HG02885 (cell line): Measurements from ENCODE around the gene RIN1.
"Not testable (repeated sequence)": the region's sequence is repeated elsewhere in the genome, so short reads cannot be mapped to it uniquely, and the experiment has no call there.

Experiments
- ATAC-seq: cut with Tn5 transposase; IDR thresholded peaks from one replicate; pipeline ENCODE4 v1.9.1; 2021; ENCODE audit warnings: mild to moderate bottlenecking; ENCODE audit not compliant: unreplicated experiment, poor library complexity

RIN1 gene

DNA sequence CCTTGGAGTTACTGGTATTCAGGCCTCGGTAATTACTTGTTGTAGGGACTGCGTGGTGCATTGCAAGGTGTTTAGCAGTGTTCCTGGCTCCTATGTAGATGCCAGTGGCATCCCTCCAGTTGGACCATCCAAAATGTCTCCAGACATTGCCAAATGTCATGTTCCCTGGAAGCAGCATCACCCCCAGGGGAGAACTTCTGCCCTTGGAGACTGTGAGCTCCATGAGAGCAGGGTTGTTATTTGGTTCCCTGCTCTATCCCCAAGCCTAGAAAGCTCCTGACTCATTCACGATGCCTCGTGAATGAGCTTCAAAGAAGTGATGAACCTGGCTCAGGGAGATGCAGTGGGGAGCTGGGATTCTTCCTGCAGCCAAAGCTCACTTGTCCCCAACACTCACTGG lies 14.6 kb downstream of the RIN1 start:
- no peak for ATAC-seq

DNA sequence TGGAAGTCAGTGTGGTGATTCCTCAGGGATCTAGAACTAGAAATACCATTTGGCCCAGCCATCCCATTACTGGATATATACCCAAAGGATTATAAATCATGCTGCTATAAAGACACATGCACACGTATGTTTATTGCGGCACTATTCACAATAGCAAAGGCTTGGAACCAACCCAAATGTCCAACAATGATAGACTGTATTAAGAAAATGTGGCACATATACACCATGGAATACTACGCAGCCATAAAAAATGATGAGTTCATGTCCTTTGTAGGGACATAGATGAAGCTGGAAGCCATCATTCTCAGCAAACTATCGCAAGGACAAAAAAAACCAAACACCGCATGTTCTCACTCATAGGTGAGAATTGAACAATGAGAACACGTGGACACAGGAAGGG lies 15.5 kb downstream of the RIN1 start:
- not testable (repeated sequence) for ATAC-seq

DNA sequence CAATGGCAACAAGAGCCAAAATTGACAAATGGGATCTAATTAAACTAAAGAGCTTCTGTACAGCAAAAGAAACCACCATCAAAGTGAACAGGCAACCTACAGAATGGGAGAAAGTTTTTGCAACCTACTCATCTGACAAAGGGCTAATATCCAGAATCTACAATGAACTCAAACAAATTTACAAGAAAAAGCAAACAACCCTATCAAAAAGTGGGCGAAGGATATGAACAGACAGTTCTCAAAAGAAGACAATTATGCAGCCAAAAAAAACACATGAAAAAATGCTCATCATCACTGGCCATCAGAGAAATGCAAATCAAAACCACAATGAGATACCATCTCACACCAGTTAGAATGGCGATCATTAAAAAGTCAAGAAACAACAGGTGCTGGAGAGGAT lies 15.9 kb downstream of the RIN1 start:
- not testable (repeated sequence) for ATAC-seq

DNA sequence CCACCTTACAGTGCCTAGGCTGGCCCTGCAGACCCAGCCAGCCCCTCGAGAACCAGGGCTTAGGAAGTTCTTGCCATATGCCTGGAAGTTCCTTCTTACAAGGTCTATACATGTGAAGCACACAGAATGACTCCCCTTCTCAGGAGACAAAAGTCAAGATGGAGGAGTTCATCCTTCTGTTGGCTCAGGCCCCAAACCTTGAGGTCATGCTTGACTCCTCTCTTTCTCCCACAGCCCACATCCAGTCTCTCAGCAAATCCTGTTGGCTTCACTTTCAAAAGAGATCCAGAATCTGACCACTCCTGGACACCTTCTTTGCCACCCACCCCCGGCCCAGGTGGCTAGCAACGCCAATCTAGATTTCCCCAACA lies 17.6 kb downstream of the RIN1 start:
- no peak for ATAC-seq

DNA sequence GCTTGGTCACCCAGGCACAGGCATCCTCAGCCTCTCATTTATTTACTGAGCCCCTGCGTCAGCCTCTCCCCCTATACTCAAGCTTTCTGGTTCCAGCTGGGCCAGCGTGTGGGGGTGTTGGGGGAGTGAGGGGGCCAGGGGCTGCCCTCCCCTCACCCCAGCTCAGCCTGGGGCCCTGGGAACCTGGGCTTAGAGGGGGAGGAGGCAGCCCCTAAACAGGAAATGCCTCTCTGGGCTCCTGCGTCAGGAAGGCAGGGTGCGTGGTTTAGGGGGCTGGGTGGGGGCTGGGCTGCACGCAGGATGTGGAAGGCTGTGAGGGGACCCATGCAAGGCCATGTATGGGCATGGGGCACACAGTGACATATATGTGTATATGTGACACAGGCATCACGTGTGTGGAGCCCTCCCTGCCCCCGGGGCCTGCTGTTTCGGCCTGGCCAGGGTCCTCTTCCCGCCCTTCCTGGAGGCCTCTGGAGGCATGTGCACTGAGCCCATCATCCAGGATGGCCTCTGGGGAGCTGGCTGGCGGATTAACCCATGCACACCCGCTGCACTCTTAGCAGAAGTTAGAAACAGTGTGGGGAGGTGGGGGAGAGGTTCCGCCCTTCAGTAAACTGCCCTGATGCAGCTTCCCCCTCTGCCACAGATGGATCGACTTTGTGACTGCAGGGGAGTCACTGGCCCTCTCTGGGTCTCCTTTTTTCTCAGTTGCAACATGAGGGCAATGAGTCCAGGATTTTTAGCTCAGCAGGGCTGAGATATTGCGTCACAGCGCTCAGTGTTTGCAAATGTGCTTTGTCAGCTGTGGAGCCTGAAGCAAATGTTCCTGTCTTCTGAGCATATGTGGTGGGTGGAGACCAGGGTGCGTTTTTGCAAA lies 18.3 kb downstream of the RIN1 start:
- ATAC-seq, result no peak

DNA sequence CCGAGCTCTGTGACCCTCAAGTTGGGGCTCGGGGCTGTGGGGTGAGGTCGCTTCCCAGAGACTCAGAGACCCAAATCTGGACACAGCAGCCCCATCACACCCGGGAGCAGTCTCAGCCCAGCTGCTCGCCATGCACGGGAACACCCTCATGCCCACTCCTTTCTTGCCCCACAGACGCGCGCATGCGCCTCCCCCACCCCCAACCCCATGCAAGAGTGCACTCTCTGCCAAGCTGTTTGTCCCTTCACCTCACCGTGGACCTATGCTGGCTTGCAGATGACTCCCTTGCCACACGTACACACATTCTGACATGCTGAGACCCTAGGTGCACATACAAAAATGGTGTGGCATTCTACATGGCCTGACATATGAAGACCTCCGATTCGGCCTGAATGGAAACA lies 18.9 kb downstream of the RIN1 start:
- ATAC-seq, result no peak

DNA sequence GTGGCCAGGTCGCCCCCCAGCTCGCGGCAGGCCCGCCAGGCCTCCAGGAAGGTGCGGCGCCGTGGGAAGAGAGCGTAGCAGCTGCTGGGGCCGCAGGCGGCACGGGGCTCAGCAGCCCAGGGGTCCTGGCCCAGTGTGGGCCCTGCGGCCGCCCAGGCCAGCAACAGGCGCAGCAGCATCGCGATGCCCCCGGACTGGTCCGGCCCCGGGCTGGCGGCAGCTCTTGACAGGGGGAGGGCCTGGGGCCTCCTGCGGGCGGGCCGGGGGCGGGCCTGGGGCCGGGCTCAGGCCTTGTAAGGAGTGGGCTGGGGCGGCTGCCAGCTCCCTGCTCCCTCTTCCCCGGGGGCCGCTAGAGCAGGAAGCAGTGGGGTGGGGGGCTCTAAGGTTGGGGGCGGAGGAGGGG lies 19.4 kb downstream of the RIN1 start, which contains the start of gene CD248:
Gene CD248 (minus strand): TSS at position 196 of the 403 bp plus-strand sequence. CDS start 17 bp downstream, at position 179.
- no peak for ATAC-seq

DNA sequence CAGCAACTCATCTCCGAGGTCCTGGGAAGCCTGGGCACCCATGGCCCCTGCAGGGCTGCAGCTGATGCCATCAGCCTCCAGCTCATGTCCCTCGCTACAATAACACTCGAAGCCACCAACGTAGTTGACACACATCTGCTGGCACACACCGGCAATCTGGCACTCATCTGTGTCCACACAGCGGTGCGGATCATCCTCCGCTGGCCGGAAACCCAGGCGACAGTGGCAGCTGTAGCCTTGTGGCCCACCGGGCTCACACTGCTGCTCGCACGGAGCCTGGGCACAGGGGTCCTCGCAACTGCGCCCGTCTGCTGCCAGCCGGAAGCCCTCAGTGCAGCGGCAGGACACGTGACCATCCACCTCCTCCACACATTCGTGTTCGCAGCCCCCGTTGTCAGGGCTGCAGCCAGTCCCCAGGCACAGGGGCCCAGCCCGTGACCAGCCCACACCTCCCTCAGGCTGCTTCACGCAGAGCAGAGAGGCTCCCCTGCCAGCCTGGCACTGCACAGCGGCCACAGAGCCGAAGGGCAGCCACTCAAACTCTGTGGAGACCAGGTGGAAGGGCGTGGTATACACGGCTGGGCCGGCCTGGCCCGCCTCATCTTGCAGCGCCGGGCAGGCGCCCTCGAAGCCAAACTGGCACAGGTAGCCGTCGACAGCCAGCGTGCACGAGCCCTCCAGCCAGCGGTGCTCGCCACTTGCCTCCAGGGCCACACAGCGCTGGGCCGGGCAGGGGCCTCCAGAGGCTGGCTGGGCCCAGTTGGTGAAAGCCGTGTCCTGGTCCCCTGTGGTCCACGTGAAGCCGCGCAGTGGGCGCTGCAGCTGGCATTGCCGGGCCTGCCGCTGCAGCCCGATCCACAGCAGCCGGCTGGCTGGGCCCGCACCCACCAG lies 20.1 kb downstream of the RIN1 start:
- no peak for ATAC-seq

DNA sequence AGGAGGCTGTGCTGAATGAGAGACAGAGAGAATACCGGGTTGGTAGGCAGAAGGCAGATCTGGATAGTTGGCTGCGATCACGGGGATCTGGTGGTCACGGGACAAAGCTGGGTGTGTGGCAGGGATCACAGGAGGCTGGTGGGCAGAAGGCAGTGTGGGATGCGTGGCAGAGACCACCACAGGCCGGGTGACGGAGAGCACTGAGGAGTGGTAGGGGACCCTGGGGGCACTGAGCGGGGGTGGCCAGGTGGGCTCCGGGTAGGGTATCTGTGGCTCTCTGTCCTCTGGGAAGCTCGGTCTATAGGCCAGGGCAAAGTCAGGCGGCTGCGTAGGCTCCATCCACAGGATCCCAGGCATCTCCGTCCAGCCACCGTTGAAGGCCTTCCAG lies 20.7 kb downstream of the RIN1 start:
- ATAC-seq, result no peak

DNA sequence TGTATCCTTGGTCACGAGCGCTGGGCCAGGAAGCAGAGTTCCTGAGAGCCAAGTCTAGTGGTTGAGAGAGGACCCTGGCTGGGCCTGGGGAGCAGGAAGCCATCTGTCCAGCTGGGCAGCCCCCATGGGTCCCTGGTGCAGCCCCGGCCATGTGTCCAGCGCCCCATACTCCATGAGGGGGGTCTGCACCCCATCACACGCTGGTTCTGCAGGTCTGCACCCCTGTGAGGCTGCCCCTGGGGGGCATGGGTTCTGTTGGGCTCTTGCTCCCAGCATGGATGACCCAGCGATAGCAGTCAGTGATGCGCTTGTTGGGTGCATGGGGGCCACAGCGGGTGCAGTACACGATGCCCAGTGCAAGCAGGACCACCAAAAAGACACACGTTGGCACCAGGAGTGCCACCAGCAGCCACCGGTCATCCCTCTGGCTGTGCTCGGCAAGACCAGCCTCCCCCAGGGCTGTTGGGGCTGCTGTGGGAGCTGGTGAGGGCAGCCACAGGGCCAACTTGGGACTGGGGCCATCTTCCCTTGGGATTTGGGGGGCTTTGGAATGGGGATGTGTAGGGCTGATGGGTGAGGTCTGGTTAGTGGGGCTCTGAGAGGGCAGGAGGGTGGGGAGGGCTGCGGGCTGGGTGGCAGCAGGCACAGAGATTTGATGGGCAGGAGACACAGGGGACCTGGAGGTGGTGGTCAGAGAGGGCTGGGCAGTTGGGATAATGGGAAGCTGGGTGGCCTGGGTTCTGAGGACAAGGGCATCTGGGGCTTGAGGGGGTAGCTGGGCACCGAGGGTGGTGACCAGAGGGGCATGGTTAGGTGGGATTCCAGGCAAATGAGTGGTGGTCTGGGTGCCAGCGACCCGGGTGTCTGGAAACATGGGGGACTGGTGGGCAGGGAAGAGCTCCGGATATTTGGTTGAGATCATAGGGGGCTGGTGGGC lies 21.4 kb downstream of the RIN1 start:
- ATAC-seq, result no peak

DNA sequence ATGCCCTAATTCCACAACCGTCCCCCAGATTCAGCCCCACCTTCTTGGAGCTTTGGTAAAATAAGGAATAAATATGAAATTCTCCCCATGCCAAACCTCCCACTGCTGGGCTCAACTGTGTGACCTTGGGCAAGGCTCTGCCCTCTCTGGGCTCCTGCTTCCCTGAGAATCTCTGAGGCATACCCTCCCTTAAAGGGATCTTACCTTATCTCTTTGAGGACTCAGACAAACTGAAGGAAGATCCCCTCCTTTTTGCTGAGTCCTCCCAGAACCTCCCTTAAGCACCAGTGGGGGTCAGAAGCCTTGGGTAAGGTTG lies 22.1 kb downstream of the RIN1 start:
- no peak for ATAC-seq

DNA sequence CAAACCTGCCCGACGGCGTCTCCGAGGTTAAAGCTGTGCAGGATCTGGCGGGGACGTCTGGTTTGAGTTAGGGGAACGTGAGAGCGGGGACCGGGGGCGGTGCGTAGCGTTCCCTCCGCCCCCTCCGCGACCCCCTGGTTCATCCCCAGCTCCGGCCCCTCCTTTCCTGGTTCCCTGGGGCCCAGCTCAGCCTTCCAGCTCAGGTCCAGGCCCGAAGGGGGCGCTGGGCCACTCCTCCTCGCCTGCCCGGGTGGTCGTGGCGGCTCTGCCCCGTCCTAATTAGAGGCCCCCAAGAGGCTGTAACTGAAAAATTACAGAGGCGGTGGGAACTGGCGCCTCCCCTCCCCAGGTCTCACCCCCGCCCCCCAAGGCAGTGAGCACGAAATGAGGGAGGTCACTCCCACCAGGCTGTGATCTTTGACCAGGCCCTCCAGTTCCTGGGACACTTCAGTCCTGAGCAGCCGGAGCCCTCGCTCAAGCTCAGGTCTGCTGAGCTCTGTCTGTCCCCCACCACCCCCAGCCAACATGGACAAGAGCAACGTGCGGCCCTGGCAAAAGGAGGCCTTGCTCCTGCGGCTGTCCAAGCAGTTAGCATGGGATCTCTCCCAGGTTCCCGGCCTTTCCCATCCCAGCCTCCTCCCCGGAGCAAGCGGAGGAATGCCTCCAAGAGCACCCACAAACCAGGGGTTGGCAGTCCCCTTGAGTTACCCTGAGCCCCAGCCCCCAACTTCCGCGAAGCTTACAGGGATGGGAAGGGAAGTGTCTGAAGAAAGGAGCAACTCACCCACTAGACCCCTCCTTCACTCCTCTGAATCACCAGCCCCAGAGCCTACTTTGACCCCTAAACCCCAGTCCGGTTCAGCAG lies 22.7 kb downstream of the RIN1 start:
- ATAC-seq, result no peak

DNA sequence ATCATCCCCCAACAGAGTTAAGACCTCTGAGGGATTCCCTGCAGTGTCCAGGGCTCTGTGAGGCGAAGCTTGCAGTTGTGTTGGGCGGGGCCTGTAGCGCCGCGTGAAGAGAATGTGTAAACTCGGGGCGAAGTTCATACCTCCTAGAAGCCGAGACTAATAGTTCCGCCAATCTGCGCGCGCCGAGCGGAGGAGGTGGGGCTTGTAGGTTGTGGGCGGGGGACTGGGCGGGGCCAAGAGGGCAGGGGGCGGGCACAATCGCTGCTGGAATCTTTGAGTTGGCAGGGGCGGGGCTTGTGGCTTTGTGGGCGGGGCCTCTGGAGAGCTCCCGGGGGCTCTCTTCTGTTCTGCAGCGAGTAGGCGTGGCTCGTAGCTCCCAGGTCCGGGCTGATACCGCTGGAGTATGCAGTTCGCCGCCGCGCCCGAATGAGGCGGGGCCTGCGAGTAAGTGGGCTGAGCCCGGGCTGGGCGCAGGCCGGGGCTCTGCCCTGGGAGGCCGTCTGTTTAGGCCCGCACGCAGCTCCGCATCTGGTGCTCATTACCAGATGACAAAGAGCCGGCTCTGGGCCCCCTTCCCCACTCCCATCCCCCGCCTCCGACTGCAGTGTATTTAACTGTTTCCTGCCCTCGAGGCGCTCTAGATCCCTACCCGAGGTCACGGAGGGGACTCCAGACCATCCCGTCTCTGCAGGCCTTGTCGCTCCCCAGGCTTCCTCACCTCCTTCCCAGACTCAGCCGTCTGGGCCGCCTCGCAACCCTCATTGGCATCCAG lies 23.5 kb downstream of the RIN1 start:
- ATAC-seq, result peak; percentile 70

DNA sequence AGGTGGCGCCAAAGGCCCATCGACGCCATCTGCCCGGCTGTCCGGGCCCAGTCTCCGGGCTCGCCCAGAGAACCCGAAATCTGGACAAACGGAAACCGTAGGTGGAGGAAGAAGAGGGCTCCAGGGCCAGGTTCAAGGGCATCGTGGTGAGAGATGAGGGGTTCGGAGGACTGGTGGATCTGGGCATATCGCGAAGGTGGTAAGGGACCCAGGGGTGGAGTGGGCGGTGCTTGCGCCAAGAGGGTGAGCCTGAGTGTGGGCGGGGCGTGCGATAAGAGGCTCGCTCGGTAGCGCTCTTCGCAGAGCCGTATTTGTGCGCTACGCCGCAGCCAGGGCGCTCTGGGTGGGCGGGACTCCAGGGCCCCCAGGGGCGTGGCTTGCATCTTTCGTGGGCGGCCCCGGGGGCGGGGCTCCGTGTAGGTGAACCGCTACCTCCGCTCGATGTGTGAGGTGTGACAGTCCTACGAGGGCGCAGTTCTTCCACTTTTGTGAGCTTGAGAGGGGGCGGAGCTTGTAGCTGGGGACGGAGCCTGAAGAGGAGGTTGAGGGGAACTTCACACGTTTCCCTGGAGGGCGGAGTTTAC lies 24.2 kb downstream of the RIN1 start:
- ATAC-seq, result peak; percentile 76

DNA sequence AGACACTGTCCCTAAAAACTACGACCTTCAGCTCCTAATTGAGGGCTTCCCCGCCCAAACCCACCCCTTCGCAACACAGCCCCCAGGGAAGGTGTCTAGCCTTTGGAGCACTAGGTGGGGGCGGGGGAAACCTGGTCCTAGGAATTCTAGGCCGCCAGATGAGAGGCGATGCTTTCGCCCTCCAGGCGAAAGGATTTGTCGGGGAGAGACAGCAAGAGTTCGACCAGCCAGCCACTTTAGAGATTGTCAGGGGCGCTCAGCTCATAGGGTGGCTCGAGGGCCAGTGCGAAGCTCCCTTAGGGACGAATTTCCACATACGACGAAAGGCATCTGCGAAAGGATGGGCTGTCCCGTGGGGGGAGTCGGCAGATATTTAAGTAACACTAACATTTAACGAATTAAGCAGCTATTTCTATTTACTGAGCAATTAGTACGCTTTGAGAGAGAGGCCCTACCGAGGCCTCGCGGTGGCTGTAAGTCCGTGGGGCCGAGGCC lies 24.7 kb downstream of the RIN1 start:
- ATAC-seq, result no peak

DNA sequence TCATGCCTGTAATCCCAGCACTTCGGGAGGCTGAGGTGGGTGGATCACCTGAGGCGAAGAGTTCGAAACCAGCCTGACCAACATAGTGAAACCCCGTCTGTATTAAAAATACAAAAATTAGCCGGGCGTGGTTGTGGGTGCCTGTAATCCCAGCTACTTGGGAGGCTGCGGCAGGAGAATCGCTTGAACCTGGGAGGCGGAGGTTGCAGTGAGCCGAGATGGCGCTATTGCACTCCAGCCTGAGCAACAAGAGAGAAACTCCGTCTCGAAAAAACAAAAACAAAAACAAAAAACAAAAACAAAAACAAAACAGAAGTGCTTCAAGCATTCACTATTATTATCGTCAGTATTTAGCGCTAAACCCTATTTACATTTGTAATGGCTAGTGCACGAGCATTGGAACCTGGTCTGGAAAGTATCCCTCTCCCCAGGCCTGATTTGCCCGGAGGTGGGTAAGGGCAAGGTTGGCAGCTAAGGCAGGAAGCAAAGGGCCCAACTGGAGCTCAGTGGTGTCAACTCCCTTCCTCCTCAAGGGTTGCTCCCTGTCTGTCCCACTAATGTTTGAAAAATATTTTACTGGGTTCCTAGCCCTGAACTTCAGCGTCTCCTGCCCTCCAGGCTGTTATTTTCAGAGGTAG lies 25.3 kb downstream of the RIN1 start:
- ATAC-seq, result not testable (repeated sequence)

DNA sequence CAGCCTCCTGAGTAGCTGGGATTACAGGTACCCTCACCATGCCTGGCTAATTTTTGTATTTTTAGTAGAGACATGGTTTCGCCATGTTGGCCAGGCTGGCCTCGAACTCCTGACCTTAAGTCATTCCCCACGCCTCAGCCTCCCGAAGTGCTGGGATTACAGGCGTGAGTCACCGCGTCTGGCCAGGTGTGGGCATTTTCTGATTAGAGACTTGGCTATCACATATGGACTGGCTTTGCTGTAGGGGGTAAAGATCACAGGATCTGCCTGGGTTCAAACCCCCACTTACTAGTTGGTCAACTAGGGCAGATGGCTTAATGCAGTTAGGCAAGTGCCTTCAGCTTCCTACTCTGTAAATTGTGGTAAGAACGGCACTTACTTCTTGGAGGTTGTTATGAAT lies 25.9 kb downstream of the RIN1 start:
- ATAC-seq, result no peak

DNA sequence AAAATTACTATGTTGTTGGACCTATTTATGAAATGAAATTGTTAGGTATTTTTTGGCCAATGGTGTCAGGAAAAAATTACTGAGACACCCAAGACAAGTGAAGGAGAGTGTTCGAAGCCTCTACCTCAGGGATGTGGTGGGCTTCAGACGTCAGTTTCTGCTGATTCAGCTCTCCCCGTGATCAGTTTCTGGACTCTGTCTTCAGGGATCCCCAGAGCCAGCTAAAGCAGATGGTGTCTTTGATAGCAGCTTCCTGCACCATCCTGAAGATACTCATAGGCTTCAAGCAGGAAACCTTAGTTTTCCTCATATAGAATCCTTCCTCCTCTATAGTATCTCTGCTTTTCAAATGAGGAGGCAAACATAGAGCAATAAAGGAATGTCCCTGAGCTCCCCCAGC lies 26.8 kb downstream of the RIN1 start:
- no peak for ATAC-seq
